Right lobe of liver (tissue), 4 donors: ENCODE measurements around the gene HMHB1.

Experiments
- CTCF ChIP-seq, 4 donors: fragments of 200-600 bp in 3 of 4; fragments of 450-650 bp in 1 of 4; IDR thresholded peaks; one replicate each; pipeline versions ENCODE4 v1.5.1 to v1.8.0; 2016 to 2022; ENCODE audit warnings: antibody characterized with exemption in 4 of 4, mild to moderate bottlenecking in 2 of 4
- POLR2A ChIP-seq: fragments of 450-650 bp; IDR thresholded peaks from one replicate; pipeline ENCODE4 v1.6.1; 2017; ENCODE audit warnings: antibody characterized with exemption, mild to moderate bottlenecking
- donor health status: DM: no; HTN: no; CAD: no.
- donor health status: DM: no; HTN: no; CAD: no.
- donor health status: DM: no; HTN: yes; CAD: no.

GRCh38 chr5:143824851-143825720, 13.1 kb downstream of the HMHB1 start:
- TF ChIP-seq CTCF (IDR thresholded peaks at IDR 0.05) (peak; percentile 94 to 98 (median 95)), POLR2A (no peak)
